Epithelial cell of esophagus (primary cell): ENCODE measurements around the gene ARHGEF17.
A peak's percentile ranks its signal among the peaks of the same experiment; 100 is the strongest.

ENCODE experiments used
- DNase-seq: peaks from one replicate; pipeline ENCODE4 v3.0.0; 2010; ENCODE audit warnings: low read depth
- H3K4me3 ChIP-seq: 2 replicates; pipeline ENCODE4 v1.5.1; 2011; ENCODE audit warnings: mild to moderate bottlenecking, low read length, control low read depth
- TF ChIP-seq, protein P1 (sequence below): IDR thresholded peaks from 2 replicates; pipeline ENCODE4 v1.5.1; 2011; ENCODE audit warnings: low read depth, mild to moderate bottlenecking, low read length, control low read depth, inconsistent platforms; ENCODE audit not compliant: insufficient read depth; ENCODE audit errors: missing control alignments

The ARHGEF17 gene

DNA sequence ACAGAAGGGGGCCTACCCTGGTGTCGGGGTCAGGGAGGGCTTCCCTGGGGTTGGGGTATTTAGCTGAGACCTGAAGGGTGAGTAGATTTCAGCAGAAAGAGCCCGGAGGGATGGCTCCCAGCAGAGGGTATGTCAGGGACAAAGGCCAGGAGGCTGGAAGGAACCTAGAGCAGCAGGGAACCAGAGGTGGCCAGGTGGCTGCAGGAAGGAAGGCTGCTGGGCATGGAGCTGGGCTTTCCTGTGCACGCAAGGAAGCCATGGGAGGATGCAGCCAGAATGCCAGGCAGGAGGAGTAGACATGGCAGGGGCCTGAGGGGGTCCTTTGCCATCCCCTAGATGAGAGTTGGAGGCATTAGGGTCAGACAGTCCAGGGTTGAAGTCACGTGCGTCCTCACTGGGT, 40.8 kb downstream of the ARHGEF17 start:
- TF ChIP-seq, protein P1, sequence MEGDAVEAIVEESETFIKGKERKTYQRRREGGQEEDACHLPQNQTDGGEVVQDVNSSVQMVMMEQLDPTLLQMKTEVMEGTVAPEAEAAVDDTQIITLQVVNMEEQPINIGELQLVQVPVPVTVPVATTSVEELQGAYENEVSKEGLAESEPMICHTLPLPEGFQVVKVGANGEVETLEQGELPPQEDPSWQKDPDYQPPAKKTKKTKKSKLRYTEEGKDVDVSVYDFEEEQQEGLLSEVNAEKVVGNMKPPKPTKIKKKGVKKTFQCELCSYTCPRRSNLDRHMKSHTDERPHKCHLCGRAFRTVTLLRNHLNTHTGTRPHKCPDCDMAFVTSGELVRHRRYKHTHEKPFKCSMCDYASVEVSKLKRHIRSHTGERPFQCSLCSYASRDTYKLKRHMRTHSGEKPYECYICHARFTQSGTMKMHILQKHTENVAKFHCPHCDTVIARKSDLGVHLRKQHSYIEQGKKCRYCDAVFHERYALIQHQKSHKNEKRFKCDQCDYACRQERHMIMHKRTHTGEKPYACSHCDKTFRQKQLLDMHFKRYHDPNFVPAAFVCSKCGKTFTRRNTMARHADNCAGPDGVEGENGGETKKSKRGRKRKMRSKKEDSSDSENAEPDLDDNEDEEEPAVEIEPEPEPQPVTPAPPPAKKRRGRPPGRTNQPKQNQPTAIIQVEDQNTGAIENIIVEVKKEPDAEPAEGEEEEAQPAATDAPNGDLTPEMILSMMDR, result no peak
- no peak for DNase-seq
- no peak overlapping the region for H3K4me3 ChIP-seq

DNA sequence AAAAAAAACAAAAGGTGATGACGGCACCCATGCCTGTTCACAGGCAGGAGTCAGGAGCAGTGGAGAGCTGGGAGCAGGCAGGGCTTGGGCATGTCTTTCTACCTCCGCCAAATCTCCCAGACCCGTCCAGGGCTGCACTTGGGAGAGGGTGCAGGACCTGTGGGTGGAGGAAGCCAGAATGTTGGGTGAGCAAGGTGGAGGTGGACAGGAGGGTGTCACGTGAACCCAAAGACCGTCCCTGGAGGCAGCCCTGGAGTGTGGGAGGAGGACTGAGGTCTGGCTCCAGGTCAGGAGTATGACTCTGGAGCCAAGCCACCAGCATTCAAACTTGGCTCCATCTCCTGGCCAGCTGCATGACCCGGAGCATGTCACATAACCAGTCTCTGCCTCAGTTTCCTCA, 41.6 kb downstream of the ARHGEF17 start:
- DNase-seq, result no peak
- TF ChIP-seq, protein P1, result no peak

DNA sequence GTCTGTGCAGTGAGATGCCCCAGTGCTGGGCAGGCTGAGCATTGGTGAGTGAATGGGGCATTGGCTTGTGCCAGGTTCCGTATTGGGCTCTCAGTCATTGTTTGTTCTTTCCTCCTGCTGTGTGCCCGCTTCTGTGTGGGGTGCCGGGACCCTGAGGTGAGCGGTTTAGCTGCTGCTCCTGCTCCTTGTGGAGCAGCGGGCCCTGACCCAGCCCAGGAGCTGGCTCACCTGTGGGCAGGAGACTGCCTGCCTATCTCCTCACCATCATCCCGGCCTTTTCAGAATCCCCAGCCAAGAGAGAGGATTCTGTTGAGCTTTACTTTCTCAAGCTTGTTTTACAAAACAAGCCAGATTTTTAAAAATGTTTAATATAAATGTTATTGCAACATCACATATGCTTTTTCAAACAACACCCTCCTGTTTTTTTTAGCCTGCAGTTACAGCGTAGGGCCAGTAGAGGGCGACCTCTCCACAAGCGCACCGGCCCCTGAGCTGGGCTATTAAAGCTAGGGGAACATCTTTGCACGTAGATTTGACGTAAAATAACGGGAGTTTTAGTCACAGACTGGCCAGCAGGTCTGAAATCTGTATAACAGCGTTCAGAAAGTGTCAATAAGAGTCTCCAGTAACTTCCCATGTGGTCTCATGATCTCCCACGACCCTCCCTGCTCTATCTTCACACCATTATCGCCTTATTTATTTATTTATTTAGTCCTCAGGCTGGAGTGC, 43.0 kb downstream of the ARHGEF17 start:
- DNase-seq, result peak; percentile 73
- no peak overlapping the region for H3K4me3 ChIP-seq
- TF ChIP-seq, protein P1, result peak; percentile 99

More for the DNA sequence above, 41.6 kb downstream of the ARHGEF17 start:
- no peak overlapping the region for H3K4me3 ChIP-seq

DNA sequence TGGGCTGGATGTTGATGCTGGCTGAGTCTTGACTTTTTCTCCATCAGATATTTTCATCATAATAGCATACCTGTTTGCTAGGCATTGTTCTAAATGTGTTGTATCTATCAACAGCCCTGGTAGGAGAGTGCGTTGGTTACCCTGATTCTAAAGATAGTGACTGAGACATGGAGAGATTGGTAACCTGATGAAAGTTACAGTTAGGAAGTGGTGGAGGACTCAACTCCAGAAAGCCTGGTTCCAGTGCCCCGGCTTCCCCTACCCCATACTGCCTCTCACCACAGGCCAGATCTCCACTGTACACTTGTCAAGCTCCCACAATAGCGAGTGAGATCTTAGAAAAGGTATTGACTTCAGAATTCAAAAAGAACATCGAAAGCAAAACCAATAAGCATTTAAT, 45.3 kb downstream of the ARHGEF17 start:
- DNase-seq, result no peak
- no peak overlapping the region for H3K4me3 ChIP-seq
- TF ChIP-seq, protein P1, result no peak

DNA sequence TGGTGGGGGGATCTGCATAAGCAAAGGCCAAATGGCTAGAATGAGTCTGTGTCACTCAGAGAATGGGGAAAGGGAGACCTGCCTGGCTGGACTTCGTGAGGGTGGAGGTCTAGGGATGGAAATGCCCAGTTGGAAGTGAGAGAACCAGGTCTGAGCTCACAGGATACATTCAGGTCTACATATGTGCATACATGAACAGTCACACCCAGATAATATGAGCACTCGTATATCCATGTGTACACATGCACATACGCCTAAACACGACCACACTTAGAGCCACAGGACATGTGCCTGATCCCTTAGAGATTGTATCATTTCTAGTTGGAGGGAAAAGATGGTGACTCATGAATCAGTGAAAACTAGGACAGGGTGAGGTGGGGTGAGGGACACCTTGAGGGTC, 47.0 kb downstream of the ARHGEF17 start:
- no peak overlapping the region for H3K4me3 ChIP-seq
- TF ChIP-seq, protein P1, result no peak

DNA sequence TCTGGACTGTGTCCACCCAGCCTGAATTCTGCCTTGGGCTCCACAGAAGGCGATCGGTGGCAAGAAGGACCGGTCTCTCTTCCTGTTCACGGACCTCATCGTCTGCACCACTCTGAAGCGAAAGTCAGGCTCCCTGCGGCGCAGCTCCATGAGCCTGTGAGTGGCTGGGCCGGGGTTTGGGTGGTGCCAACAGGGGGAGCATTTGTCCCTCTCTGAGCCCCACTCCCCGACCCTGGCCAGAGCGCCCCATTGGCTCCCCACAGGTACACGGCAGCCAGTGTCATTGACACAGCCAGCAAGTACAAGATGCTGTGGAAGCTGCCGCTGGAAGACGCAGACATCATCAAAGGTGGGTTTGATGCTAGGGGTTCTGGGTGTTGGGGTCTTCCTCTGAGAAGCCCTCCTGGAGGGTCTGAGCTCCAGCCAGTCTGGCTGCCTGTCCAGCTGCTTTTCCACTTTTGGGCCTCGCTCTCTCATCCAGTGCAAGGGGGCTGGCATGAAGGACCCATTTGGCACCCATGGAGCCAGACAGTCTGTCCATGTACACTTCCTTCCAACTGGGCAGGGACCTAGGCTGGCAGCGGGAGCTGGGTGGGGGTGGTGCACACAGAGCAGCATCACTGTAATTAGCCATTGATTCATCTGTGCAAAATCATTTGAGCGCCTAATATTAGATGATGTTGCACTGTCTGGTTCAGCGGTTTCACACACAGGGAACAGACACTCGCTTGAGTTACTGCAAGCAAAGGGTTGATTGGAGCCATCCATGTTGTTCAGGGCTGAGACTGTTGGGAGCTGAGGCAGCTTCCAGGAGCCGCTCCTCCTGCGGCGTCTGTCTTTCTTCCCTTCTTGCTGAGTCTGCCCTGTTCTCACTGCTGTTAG, 49.1 kb downstream of the ARHGEF17 start:
- DNase-seq, result no peak
- no peak overlapping the region for H3K4me3 ChIP-seq
- TF ChIP-seq, protein P1, result no peak

More for the DNA sequence above, 47.0 kb downstream of the ARHGEF17 start:
- no peak for DNase-seq
